CD4-positive, alpha-beta T cell treated with Interferon gamma for 1 hour (primary cell): ENCODE data around the gene ABCA8.

ENCODE experiments used
- DNase-seq: peaks from one replicate; pipeline ENCODE4 v3.0.0-alpha.2; 2020

The ABCA8 gene

GRCh38 chr17:68821860-68822696 is 133.1 kb downstream of the ABCA8 start:
- no peak for DNase-seq

DNA sequence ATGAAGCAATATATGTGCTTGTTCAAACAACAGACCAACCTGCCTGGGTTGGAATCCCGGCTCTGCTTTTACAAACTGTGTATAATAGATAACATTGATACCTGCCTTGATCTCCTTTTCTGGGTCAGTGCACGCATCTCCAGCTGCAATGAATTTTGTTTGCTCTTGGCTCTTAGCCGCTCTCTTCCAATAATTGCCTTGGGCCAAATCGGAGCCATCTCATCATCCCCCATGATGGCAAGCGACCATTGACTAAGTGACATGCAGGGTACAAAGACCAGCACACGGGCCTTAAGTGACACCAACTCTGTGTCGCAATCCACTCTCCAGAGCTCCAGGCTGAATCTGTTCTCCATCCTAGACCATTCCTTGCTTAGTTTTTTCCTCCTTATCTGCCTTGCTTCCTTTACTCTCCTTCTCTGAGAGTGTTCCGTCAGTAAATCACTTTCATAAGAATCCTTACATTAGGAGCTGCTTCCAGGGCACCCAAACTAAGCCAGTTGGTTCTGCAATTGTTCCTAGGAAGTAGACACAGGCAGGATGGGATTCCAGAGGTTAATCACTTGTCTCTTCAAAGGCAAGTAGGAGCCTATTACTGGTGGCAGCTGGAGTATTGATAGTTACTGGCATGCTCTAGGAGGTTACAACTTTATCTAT is 134.2 kb downstream of the ABCA8 start:
- DNase-seq = no peak

DNA sequence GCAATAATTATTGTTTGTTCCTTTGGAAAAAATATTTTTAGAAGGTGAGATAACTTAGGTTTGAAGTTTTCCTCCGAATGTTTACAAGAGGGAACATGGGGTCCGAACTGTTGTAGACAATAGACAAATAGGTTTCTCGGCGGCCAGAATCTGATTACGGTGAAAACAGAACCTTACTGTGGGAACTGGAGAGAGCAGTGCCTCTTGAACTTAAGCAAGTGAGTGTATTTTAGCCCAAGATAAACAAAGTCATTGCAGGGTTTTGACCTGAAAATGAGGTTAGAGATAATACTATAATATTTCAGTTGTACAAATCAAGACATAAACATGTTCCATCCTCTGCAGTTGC is 134.7 kb downstream of the ABCA8 start:
- no peak for DNase-seq

DNA sequence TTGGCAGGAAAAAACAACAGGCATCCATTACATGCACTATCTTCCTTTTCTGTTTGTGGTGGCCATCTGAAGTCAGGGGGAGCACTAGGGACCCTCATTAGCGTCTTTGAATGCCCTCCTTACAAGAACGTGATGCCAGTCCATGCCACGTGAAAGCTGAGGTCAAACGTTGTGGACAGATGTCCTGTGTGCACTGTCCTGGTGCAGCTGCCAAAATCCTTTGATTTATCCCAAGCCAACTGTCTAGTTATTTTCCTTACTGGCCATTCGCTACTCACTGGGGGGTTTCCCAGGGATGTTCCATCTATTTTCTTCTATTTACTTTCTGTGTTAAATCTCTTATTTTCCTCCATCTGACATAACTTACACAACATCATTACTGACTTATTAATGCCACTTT is 135.7 kb downstream of the ABCA8 start:
- no peak for DNase-seq
